Measurements from ENCODE around the gene RSRC1. TPM values are rescaled to one million over a fixed set of nuclear protein-coding genes. Genes with fewer than 3 reads are reported as not detected.

RSRC1 gene
- total and polyA plus RNA-seq, 2 of the 13 experiments (the other 11 are each of a cell fraction or from before 2014, with no cell fraction given) = 4.9 to 63.0 TPM

GRCh38 chr3:158355623-158356588, 246.0 kb downstream of the RSRC1 start (continued):
- TF ChIP-seq ZNF687 (CRISPR knock-in tag; IDR thresholded peaks at IDR 0.05) = no peak
- TF ChIP-seq ZNF552 (CRISPR knock-in tag; IDR thresholded peaks at IDR 0.05; ENCODE audit: borderline replicate concordance) = no peak
- no peak for TF ChIP-seq FOXM1 (CRISPR knock-in tag; IDR thresholded peaks at IDR 0.05)
- TF ChIP-seq SALL1 (CRISPR knock-in tag; IDR thresholded peaks at IDR 0.05) = no peak
- no peak for TF ChIP-seq ATF1 (CRISPR knock-in tag; IDR thresholded peaks at IDR 0.05)
- TF ChIP-seq ZNF879 (CRISPR knock-in tag; IDR thresholded peaks at IDR 0.05) = no peak

GRCh38 chr3:158359339-158359738, 249.4 kb downstream of the RSRC1 start:
- ChIA-PET CTCF (ENCODE audit: low intra/inter-chr PET ratio, low total read pairs) (no interaction called here), POLR2A (no interaction called here)
- H3K4me3 ChIP-seq (replicated peaks in 1 of 3; ENCODE audit: insufficient read depth in 1 of 3, low read depth in 2 of 3, low read length in 3 of 3) = no peak overlapping the region
- no TSS peak for BruUV-seq (replicated peaks)
- H3K4me2 ChIP-seq (ENCODE audit: low read depth, low read length) = no peak overlapping the region
- H3K36me3 ChIP-seq (replicated peaks in 1 of 2; ENCODE audit: control insufficient read depth in 1 of 2, insufficient read depth in 2 of 2, low read length in 2 of 2) = no peaks in the 10 kb centered on the region
- H3K9me3 ChIP-seq (ENCODE audit: low read length) = no peaks in the 10 kb centered on the region
- H3K79me2 ChIP-seq (ENCODE audit: insufficient read depth, low read length) = no peaks in the 10 kb centered on the region
- no peaks in the 10 kb centered on the region for H3K4me1 ChIP-seq (ENCODE audit: insufficient read depth, low read length)
- intact Hi-C loops (cut with micrococcal nuclease; ENCODE audit: unreplicated experiment) (no loop called here), in situ Hi-C loops (cut with HindIII; ENCODE audit: extremely low pct_ligation_motif_present, low pct_unique_long_range_greater_than_20kb) (no loop called here)
- FAIRE-seq (no peak), DNase-seq (ENCODE audit: low spot score) (no peak), ATAC-seq (no peak)
- no peak overlapping the region for H3K9ac ChIP-seq (ENCODE audit: insufficient read depth, low read depth, low read length)
- no peaks in the 10 kb centered on the region for H3K27me3 ChIP-seq (ENCODE audit: control insufficient read depth in 1 of 2, insufficient read depth in 2 of 2, low read length in 2 of 2)
- 100% methylated on average over 2 of the region's 6 CpGs for WGBS (ENCODE audit: low lambda C conversion rate)
- H3K27ac ChIP-seq (ENCODE audit: extremely low read length, insufficient read depth, low read length) = no peak overlapping the region
- no peaks in the 10 kb centered on the region for H4K20me1 ChIP-seq (ENCODE audit: insufficient read depth, low read length)
- no peak overlapping the region for H2AFZ ChIP-seq (ENCODE audit: low read length)
- TF ChIP-seq ETV5 (CRISPR knock-in tag; IDR thresholded peaks at IDR 0.05; ENCODE audit: borderline replicate concordance) (no peak), ZFY (CRISPR knock-in tag; IDR thresholded peaks at IDR 0.05) (no peak), ZNF20 (CRISPR knock-in tag; IDR thresholded peaks at IDR 0.05) (no peak), ZNF350 (CRISPR knock-in tag; IDR thresholded peaks at IDR 0.05; ENCODE audit: borderline replicate concordance, low read depth) (no peak), ZNF770 (CRISPR knock-in tag; IDR thresholded peaks at IDR 0.05) (no peak), FOXA1 (IDR thresholded peaks at IDR 0.05) (no peak), FOXA1 (CRISPR knock-in tag; IDR thresholded peaks at IDR 0.05) (no peak), ZNF263 (CRISPR knock-in tag; IDR thresholded peaks at IDR 0.05) (no peak), KLF13 (CRISPR knock-in tag; IDR thresholded peaks at IDR 0.05) (no peak), GMEB2 (CRISPR knock-in tag; IDR thresholded peaks at IDR 0.05; ENCODE audit: low read depth) (no peak)

Data from HepG2 (cell line).